HEK293 (cell line): ENCODE results near the gene DNAH6.

ENCODE experiments used
- CTCF ChIP-seq: fragments of 450-650 bp; formaldehyde crosslinking; IDR thresholded peaks from 2 replicates; pipeline ENCODE4 v1.5.1; 2016; ENCODE audit warnings: missing biosample characterization, missing genetic modification characterization
- KLF7 ChIP-seq: fragments of 450-650 bp; formaldehyde crosslinking; IDR thresholded peaks from 2 replicates; pipeline ENCODE4 v1.5.1; 2016; ENCODE audit warnings: missing biosample characterization, missing genetic modification characterization, borderline replicate concordance
- MYNN ChIP-seq: fragments of 450-650 bp; formaldehyde crosslinking; IDR thresholded peaks from 2 replicates; pipeline ENCODE4 v1.5.1; 2016; ENCODE audit warnings: missing biosample characterization, missing genetic modification characterization, borderline replicate concordance
- REST ChIP-seq: fragments of 450-650 bp; formaldehyde crosslinking; IDR thresholded peaks from 2 replicates; pipeline ENCODE4 v1.5.1; 2016; ENCODE audit warnings: missing biosample characterization, missing genetic modification characterization
- SETDB1 ChIP-seq: IDR thresholded peaks from one replicate; pipeline ENCODE4 v1.6.1; 2017; ENCODE audit warnings: mild to moderate bottlenecking, low read length, moderate library complexity, mixed read lengths; ENCODE audit not compliant: insufficient read length
- ZBTB49 ChIP-seq: fragments of 450-650 bp; formaldehyde crosslinking; IDR thresholded peaks from 2 replicates; pipeline ENCODE4 v1.5.1; 2016; ENCODE audit warnings: missing biosample characterization, missing genetic modification characterization, low read depth
- ZNF239 ChIP-seq: fragments of 450-650 bp; formaldehyde crosslinking; IDR thresholded peaks from 2 replicates; pipeline ENCODE4 v1.5.1; 2016; ENCODE audit warnings: missing biosample characterization, missing genetic modification characterization
- ZNF416 ChIP-seq: fragments of 450-650 bp; formaldehyde crosslinking; IDR thresholded peaks from 2 replicates; pipeline ENCODE4 v1.5.1; 2016; ENCODE audit warnings: missing biosample characterization, missing genetic modification characterization
- ZNF423 ChIP-seq: fragments of 450-650 bp; formaldehyde crosslinking; IDR thresholded peaks from 2 replicates; pipeline ENCODE4 v1.5.1; 2016; ENCODE audit warnings: missing biosample characterization, missing genetic modification characterization
- ZNF48 ChIP-seq: fragments of 450-650 bp; formaldehyde crosslinking; IDR thresholded peaks from 2 replicates; pipeline ENCODE4 v1.5.1; 2016; ENCODE audit warnings: missing biosample characterization, missing genetic modification characterization
- ZNF561 ChIP-seq: fragments of 450-650 bp; IDR thresholded peaks from 2 replicates; pipeline ENCODE4 v1.5.1; 2018; ENCODE audit warnings: missing biosample characterization, missing genetic modification characterization, borderline replicate concordance
- ZNF776 ChIP-seq: fragments of 450-650 bp; formaldehyde crosslinking; IDR thresholded peaks from 2 replicates; pipeline ENCODE4 v1.5.0; 2017; ENCODE audit warnings: missing biosample characterization, missing genetic modification characterization, borderline replicate concordance
- ZSCAN30 ChIP-seq: fragments of 450-650 bp; IDR thresholded peaks from 2 replicates; pipeline ENCODE4 v1.5.1; 2018; ENCODE audit warnings: missing biosample characterization, mild to moderate bottlenecking, missing genetic modification characterization, moderate library complexity

- TF ChIP-seq CTCF (tag by site-specific recombination) (no peak), ZBTB49 (tag by site-specific recombination) (no peak), MYNN (tag by site-specific recombination) (no peak), ZNF416 (tag by site-specific recombination) (no peak), KLF7 (tag by site-specific recombination) (no peak), SETDB1 (no peak), REST (tag by site-specific recombination) (no peak), ZSCAN30 (no peak), ZNF423 (tag by site-specific recombination) (no peak), ZNF561 (tag by site-specific recombination) (no peak), ZNF776 (no peak), ZNF239 (tag by site-specific recombination) (no peak), ZNF48 (tag by site-specific recombination) (no peak)
Measured at GRCh38 chr2:84708442-84708841, 192.1 kb downstream of the DNAH6 start.
